D721Med (cell line): ENCODE results near the gene PIGZ.
A peak's percentile ranks its signal among the peaks of the same experiment; 100 is the strongest.

ENCODE experiments used
- DNase-seq: peaks from one replicate; pipeline ENCODE4 v3.0.0; 2011; ENCODE audit warnings: low spot score; ENCODE audit not compliant: insufficient read length
- FAIRE-seq: peaks from 2 replicates; lab custom pipeline; 2011; peaks lifted over from hg19 to GRCh38; lab: Jason Lieb, UNC
- TF ChIP-seq, protein P1 (sequence below): IDR thresholded peaks from 2 replicates; pipeline ENCODE4 v1.5.1; 2012; ENCODE audit warnings: mild to moderate bottlenecking, control low read depth; ENCODE audit not compliant: insufficient read depth; ENCODE audit errors: missing control alignments

Gene PIGZ

DNA sequence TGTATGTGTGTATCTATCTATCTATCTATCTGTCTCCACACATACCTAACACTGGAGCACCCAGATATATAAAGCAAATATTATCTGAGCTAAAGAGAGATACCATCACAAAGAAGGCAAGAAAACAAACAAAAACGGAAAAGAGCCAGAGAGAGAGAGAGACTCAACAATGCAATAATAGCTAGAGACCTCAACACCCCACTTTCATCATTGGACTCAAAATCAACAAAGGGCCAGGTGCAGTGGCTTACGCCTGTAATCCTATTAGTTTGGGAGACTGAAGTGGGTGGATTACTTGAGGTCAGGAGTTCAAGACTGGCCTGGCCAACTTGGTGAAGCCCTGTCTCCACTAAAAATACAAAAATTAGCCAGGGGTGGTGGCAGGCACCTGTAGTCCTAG is 49.7 kb downstream of the PIGZ start:
- DNase-seq = no peak
- TF ChIP-seq, protein P1, sequence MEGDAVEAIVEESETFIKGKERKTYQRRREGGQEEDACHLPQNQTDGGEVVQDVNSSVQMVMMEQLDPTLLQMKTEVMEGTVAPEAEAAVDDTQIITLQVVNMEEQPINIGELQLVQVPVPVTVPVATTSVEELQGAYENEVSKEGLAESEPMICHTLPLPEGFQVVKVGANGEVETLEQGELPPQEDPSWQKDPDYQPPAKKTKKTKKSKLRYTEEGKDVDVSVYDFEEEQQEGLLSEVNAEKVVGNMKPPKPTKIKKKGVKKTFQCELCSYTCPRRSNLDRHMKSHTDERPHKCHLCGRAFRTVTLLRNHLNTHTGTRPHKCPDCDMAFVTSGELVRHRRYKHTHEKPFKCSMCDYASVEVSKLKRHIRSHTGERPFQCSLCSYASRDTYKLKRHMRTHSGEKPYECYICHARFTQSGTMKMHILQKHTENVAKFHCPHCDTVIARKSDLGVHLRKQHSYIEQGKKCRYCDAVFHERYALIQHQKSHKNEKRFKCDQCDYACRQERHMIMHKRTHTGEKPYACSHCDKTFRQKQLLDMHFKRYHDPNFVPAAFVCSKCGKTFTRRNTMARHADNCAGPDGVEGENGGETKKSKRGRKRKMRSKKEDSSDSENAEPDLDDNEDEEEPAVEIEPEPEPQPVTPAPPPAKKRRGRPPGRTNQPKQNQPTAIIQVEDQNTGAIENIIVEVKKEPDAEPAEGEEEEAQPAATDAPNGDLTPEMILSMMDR = no peak
- FAIRE-seq = no peak

DNA sequence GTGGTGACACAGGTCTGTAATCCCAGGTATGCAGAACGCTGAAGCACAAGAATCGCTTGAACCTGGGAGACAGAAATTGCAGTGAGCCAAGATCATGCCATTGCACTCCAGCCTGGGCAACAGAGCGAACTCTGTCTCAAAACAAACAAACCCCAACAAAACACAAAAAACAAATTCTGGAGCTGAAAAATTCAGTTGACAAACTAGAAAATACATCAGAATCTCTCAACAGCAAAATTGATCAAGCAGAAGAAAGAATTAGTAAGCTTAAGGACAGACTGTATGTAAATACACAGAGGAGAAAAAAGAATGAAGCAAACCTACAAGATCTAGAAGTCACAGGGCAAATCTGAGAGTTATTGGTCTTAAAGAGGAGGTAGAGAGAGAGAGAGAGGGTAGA is 51.6 kb downstream of the PIGZ start:
- FAIRE-seq = no peak

DNA sequence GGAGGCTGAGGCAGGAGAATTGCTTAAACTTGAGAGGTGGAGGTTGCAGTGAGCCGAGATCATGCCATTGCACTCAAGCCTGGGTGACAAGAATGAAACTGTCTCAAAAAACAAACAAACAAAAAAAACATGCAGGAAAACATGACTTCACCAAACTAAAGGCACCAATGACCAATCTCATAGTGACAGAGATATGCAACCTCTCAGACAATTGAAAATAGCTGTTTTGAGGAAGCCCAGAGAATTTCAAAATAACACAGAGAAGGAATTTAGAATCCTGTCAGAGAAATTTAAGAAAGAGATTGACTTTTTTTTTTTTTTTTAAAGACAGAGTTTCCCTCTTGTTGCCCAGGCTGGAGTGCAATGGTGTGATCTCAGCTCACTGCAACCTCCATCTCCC is 52.4 kb downstream of the PIGZ start:
- no peak for FAIRE-seq
- DNase-seq = no peak
- TF ChIP-seq, protein P1 = no peak

More for the DNA sequence above, 51.6 kb downstream of the PIGZ start:
- no peak for DNase-seq
- TF ChIP-seq, protein P1 = no peak

DNA sequence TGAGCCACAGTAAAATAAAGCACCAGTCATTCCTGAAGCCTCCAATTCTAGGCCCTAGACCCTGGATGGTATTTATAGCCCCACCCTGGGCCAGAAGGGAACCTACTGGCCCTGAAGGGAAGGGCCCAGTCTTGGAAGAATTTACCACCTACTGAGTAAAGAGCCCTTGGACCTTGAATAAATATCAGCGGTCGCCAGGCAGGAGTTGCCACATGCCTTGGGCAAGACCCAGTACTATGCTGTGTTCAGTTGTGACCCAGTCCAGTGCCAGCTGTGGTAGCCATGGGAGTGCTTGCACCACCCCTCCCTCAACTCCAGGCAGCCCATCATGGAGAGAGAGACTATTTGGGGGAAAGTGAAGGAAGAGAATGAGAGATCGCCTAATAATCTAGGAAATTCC is 53.3 kb downstream of the PIGZ start:
- FAIRE-seq (no peak), DNase-seq (no peak)
- TF ChIP-seq, protein P1 = no peak

DNA sequence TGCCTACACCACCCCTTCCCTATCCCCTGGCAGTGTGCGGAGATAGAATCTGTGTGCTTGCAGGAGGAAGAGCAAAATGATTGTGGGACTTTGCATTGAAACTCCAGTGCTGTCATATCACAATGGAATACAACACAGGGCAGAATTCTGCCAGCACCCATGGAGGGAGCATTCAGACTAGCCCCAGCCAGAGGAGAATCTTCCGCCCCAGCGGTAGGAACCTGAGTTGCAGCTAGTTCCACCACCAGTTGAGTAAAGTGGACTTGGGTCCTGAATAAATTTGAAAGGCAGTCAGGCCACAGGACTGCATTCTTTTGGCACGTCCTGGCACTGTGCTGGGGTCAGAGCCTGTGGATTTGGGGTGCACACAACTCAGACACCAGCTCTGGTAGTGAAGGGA is 53.8 kb downstream of the PIGZ start:
- TF ChIP-seq, protein P1 = no peak
- FAIRE-seq = no peak

DNA sequence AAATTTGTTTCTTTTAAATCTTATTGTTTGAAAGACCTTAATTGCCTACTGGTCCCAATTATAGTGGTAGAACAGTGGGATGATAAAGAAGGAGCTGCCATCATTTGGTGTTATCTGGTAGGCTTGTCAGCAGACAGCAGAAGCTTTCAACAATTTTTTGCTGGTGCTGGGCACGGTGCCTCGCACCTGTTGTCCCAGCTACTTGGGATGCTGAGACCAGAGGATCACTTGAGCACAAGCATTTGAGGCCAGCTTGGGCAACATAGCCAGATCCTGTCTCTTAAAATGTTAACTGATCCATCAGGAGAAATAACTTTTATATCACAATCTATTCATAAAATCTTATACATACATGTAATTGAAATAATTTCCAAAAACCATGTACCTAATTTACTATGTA is 64.9 kb downstream of the PIGZ start:
- DNase-seq (no peak), FAIRE-seq (no peak)
- TF ChIP-seq, protein P1 = no peak

More for the DNA sequence above, 53.8 kb downstream of the PIGZ start:
- no peak for DNase-seq

DNA sequence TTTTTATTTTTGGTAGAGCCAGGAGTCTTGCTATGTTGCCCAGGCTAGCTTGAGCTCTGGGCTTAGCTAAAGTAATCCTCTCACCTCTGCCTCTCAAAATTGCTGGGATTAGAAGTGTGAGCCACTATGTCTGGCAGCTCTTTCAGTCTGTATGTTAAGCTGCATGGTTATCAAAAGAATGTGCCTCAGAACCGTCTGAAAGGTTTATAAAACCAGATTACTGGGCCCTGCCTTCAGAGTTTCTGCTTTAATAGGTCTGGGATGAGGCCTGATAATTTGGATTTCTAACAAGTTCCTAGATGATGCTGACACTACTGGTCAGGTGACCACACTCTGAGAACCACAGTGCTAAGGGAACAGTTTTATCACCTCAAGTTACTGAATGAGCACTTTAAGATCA is 66.3 kb downstream of the PIGZ start:
- TF ChIP-seq, protein P1 = no peak
- DNase-seq (no peak), FAIRE-seq (peak; percentile 80)
